GM23338 (cell line): Measurements from ENCODE around the gene HACL1. TPM values are rescaled to one million over a fixed set of nuclear protein-coding genes. Genes with fewer than 3 reads are reported as not detected.

Experiments used
- ATAC-seq: fragments of 200-7000 bp; cut with Tn5 transposase; 3 replicates; pipeline ENCODE4 v1.9.1; 2020
- DNase-seq: peaks from one replicate; pipeline ENCODE4 v3.0.0-alpha.2; 2015; ENCODE audit warnings: low spot score
- H2AFZ ChIP-seq: fragments of 200-600 bp; sonication (generic); 2 replicates; pipeline ENCODE4 v1.8.0; 2016; ENCODE audit warnings: antibody characterized with exemption, mild to moderate bottlenecking, moderate library complexity
- H3F3A ChIP-seq: fragments of 200-600 bp; sonication (generic); replicated peaks from 2 replicates; pipeline ENCODE4 v1.8.0; 2017; ENCODE audit warnings: antibody characterized with exemption, mixed run types, low read depth
- H3K27ac ChIP-seq: fragments of 200-600 bp; sonication (generic); 2 replicates; pipeline ENCODE4 v1.6.1; 2016; ENCODE audit warnings: low read depth
- H3K27me3 ChIP-seq: fragments of 200-600 bp; sonication (generic); 2 replicates; pipeline ENCODE4 v1.8.0; 2016; ENCODE audit warnings: mild to moderate bottlenecking, mixed run types, moderate library complexity; ENCODE audit not compliant: insufficient read depth
- H3K36me3 ChIP-seq: fragments of 200-600 bp; sonication (generic); 2 replicates; pipeline ENCODE4 v1.8.0; 2016; ENCODE audit warnings: mild to moderate bottlenecking; ENCODE audit not compliant: insufficient read depth
- H3K4me1 ChIP-seq: fragments of 200-600 bp; sonication (generic); 2 replicates; pipeline ENCODE4 v1.8.0; 2016; ENCODE audit warnings: mild to moderate bottlenecking, moderate library complexity; ENCODE audit not compliant: insufficient read depth
- H3K4me2 ChIP-seq: fragments of 200-600 bp; sonication (generic); 2 replicates; pipeline ENCODE4 v1.7.1; 2017; ENCODE audit warnings: mixed run types
- H3K4me3 ChIP-seq: fragments of 200-600 bp; sonication (generic); 2 replicates; pipeline ENCODE4 v1.6.1; 2016; ENCODE audit warnings: mixed run types
- H3K79me2 ChIP-seq: fragments of 200-600 bp; sonication (generic); replicated peaks from 2 replicates; pipeline ENCODE4 v1.8.0; 2017; ENCODE audit warnings: mild to moderate bottlenecking; ENCODE audit not compliant: insufficient read depth
- H3K9me2 ChIP-seq: fragments of 200-600 bp; sonication (generic); 2 replicates; pipeline ENCODE4 v1.8.0; 2017; ENCODE audit not compliant: insufficient read depth
- H4K20me1 ChIP-seq: fragments of 200-600 bp; sonication (generic); replicated peaks from 2 replicates; pipeline ENCODE4 v1.8.0; 2017; ENCODE audit warnings: mild to moderate bottlenecking; ENCODE audit not compliant: insufficient read depth
- H3K27ac Mint-ChIP-seq: 2 replicates; pipeline ENCODE4 v1.8.0; 2020; ENCODE audit warnings: inconsistent platforms, mild to moderate bottlenecking, moderate library complexity, mixed read lengths
- H3K27me3 Mint-ChIP-seq: 3 replicates; pipeline ENCODE4 v1.8.0; 2022; ENCODE audit warnings: low read depth, mild to moderate bottlenecking, moderate library complexity, mixed read lengths, inconsistent platforms; ENCODE audit not compliant: insufficient read depth, poor library complexity
- H3K36me3 Mint-ChIP-seq: 3 replicates; pipeline ENCODE4 v1.8.0; 2021; ENCODE audit warnings: low read depth, mild to moderate bottlenecking, inconsistent platforms, moderate library complexity, mixed read lengths
- H3K4me1 Mint-ChIP-seq: 3 replicates; pipeline ENCODE4 v1.8.0; 2020; ENCODE audit warnings: mild to moderate bottlenecking, inconsistent platforms, mixed read lengths
- H3K4me3 Mint-ChIP-seq: 3 replicates; pipeline ENCODE4 v1.8.0; 2021; ENCODE audit warnings: moderate library complexity, mild to moderate bottlenecking, inconsistent platforms, mixed read lengths
- H3K9me3 Mint-ChIP-seq: 3 replicates; pipeline ENCODE4 v1.8.0; 2020; ENCODE audit warnings: moderate library complexity, mild to moderate bottlenecking, inconsistent platforms, mixed read lengths
- CREB1 ChIP-seq: fragments of 250-450 bp; sonication (Bioruptor Pico); IDR thresholded peaks from 2 replicates; pipeline ENCODE4 v1.5.0; 2020; ENCODE audit warnings: low read depth, mild to moderate bottlenecking, moderate library complexity
- EZH2 ChIP-seq: fragments of 200-600 bp; sonication (generic); IDR thresholded peaks from one replicate; pipeline ENCODE4 v1.8.0; 2017; ENCODE audit warnings: antibody characterized with exemption, mild to moderate bottlenecking, low read depth; ENCODE audit not compliant: unreplicated experiment
- EZH2phosphoT487 ChIP-seq: fragments of 200-600 bp; sonication (generic); IDR thresholded peaks from one replicate; pipeline ENCODE4 v1.8.1; 2018; ENCODE audit warnings: antibody characterized with exemption; ENCODE audit not compliant: unreplicated experiment
- JUNB ChIP-seq: IDR thresholded peaks from one replicate; pipeline ENCODE4 v1.6.1; 2016; ENCODE audit warnings: antibody characterized with exemption; ENCODE audit not compliant: unreplicated experiment
- NANOG ChIP-seq: IDR thresholded peaks from 2 replicates; pipeline ENCODE4 v1.6.1; 2016; ENCODE audit warnings: antibody characterized with exemption, borderline replicate concordance
- POLR2AphosphoS5 ChIP-seq: IDR thresholded peaks from 2 replicates; pipeline ENCODE4 v1.6.1; 2016; ENCODE audit warnings: antibody characterized with exemption, low read depth
- STAT1 ChIP-seq: IDR thresholded peaks from one replicate; pipeline ENCODE4 v1.6.1; 2016; ENCODE audit warnings: antibody characterized with exemption; ENCODE audit not compliant: unreplicated experiment
- ZNF114 ChIP-seq: fragments of 250-450 bp; sonication (Bioruptor Pico); IDR thresholded peaks from 2 replicates; pipeline ENCODE4 v1.5.0; 2020; ENCODE audit warnings: mild to moderate bottlenecking, moderate library complexity
- ZNF331 ChIP-seq: fragments of 250-450 bp; sonication (Bioruptor Pico); IDR thresholded peaks from 2 replicates; pipeline ENCODE4 v1.5.0; 2020; ENCODE audit warnings: low read depth, mild to moderate bottlenecking, moderate library complexity
- polyA plus RNA-seq: library from polyadenylated mRNA; unstranded; fragments of >200 nt; fragmentation: Nextera tagmentation; extraction: Ambion mirVana; gene quantifications from 2 replicates; pipeline ENCODE4 v1.2.1, GENCODE V29; 2016
- total RNA-seq: library from RNA; depleted of rRNA; stranded (reverse); fragments of >200 nt; shearing (Covaris generic); gene quantifications from 2 replicates; pipeline ENCODE4 v1.2.3, GENCODE V29; 2014
- TF ChIP-seq, protein P1 (sequence below): fragments of 250-450 bp; sonication (Bioruptor Pico); IDR thresholded peaks from 2 replicates; pipeline ENCODE4 v1.5.0; 2020; ENCODE audit warnings: mild to moderate bottlenecking, moderate library complexity
- TF ChIP-seq, protein P2 (sequence below): IDR thresholded peaks from 2 replicates; pipeline ENCODE4 v1.6.1; 2016; ENCODE audit warnings: antibody characterized with exemption
- TF ChIP-seq, protein P3 (sequence below), 2 experiments: fragments of 200-600 bp in 1 of 2; sonication (generic) in 1 of 2; conservative IDR thresholded peaks; 2 replicates each; pipeline versions ENCODE4 v1.5.1 to v1.6.1; 2016 to 2017; ENCODE audit warnings: antibody characterized with exemption in 2 of 2, low read depth in 2 of 2, mild to moderate bottlenecking in 2 of 2, moderate library complexity in 1 of 2
- TF ChIP-seq, protein P4 (sequence below): IDR thresholded peaks from one replicate; pipeline ENCODE4 v1.6.1; 2018; ENCODE audit warnings: antibody characterized with exemption; ENCODE audit not compliant: unreplicated experiment

The HACL1 gene
- total and polyA plus RNA-seq, 2 experiments from 2014 or later, result 19.6 to 33.5 TPM

DNA sequence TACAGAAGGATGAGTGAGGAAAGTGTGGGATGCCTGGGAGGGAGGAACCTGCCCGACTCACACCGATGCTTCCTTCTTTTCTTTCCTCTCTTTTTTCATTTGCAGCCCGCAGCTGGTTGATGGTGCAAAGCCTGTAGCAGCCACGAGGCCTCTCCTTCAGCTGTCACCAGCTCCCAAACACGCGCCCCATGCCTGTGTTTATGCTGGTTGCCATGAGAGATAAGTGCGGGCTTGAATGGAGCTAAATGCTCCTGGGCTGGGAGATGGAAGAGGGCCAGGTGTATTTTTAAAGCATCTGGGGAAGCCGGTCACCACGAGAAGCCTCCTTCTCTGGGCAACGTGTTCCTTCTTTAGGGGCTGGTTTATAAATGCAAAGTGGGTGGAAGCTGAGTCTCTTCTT lies 89.2 kb downstream of the HACL1 start:
- H3K27ac Mint-ChIP-seq, result no peak overlapping the region
- no peak overlapping the region for H2AFZ ChIP-seq

More for the DNA sequence above, 89.2 kb downstream of the HACL1 start:
- no peak for DNase-seq
- Histone ChIP-seq H4K20me1 (no peaks in the 10 kb centered on the region), H3K4me1 (no peaks in the 10 kb centered on the region), H3K79me2 (no peaks in the 10 kb centered on the region), H3K36me3 (no peaks in the 10 kb centered on the region), H3K4me3 (no peak overlapping the region), H3F3A (no peaks in the 10 kb centered on the region), H3K27ac (no peak overlapping the region), H3K9me2 (no peaks in the 10 kb centered on the region), H3K4me2 (no peak overlapping the region), H3K27me3 (no peaks in the 10 kb centered on the region)
- no peak for ATAC-seq
- TF ChIP-seq NANOG (no peak), STAT1 (no peak), EZH2 (no peak), ZNF114 (no peak), JUNB (no peak), EZH2phosphoT487 (no peak), CREB1 (CRISPR knock-in tag) (no peak), ZNF331 (CRISPR knock-in tag) (no peak), POLR2AphosphoS5 (no peak)
- TF ChIP-seq, protein P1, sequence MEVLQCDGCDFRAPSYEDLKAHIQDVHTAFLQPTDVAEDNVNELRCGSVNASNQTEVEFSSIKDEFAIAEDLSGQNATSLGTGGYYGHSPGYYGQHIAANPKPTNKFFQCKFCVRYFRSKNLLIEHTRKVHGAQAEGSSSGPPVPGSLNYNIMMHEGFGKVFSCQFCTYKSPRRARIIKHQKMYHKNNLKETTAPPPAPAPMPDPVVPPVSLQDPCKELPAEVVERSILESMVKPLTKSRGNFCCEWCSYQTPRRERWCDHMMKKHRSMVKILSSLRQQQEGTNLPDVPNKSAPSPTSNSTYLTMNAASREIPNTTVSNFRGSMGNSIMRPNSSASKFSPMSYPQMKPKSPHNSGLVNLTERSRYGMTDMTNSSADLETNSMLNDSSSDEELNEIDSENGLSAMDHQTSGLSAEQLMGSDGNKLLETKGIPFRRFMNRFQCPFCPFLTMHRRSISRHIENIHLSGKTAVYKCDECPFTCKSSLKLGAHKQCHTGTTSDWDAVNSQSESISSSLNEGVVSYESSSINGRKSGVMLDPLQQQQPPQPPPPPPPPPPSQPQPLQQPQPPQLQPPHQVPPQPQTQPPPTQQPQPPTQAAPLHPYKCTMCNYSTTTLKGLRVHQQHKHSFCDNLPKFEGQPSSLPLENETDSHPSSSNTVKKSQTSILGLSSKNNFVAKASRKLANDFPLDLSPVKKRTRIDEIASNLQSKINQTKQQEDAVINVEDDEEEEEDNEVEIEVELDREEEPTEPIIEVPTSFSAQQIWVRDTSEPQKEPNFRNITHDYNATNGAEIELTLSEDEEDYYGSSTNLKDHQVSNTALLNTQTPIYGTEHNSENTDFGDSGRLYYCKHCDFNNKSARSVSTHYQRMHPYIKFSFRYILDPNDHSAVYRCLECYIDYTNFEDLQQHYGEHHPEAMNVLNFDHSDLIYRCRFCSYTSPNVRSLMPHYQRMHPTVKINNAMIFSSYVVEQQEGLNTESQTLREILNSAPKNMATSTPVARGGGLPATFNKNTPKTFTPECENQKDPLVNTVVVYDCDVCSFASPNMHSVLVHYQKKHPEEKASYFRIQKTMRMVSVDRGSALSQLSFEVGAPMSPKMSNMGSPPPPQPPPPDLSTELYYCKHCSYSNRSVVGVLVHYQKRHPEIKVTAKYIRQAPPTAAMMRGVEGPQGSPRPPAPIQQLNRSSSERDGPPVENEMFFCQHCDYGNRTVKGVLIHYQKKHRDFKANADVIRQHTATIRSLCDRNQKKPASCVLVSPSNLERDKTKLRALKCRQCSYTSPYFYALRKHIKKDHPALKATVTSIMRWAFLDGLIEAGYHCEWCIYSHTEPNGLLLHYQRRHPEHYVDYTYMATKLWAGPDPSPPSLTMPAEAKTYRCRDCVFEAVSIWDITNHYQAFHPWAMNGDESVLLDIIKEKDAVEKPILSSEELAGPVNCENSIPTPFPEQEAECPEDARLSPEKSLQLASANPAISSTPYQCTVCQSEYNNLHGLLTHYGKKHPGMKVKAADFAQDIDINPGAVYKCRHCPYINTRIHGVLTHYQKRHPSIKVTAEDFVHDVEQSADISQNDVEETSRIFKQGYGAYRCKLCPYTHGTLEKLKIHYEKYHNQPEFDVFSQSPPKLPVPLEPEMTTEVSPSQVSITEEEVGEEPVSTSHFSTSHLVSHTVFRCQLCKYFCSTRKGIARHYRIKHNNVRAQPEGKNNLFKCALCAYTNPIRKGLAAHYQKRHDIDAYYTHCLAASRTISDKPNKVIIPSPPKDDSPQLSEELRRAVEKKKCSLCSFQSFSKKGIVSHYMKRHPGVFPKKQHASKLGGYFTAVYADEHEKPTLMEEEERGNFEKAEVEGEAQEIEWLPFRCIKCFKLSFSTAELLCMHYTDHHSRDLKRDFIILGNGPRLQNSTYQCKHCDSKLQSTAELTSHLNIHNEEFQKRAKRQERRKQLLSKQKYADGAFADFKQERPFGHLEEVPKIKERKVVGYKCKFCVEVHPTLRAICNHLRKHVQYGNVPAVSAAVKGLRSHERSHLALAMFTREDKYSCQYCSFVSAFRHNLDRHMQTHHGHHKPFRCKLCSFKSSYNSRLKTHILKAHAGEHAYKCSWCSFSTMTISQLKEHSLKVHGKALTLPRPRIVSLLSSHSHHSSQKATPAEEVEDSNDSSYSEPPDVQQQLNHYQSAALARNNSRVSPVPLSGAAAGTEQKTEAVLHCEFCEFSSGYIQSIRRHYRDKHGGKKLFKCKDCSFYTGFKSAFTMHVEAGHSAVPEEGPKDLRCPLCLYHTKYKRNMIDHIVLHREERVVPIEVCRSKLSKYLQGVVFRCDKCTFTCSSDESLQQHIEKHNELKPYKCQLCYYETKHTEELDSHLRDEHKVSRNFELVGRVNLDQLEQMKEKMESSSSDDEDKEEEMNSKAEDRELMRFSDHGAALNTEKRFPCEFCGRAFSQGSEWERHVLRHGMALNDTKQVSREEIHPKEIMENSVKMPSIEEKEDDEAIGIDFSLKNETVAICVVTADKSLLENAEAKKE (CRISPR knock-in tag), result no peak
- TF ChIP-seq, protein P2, sequence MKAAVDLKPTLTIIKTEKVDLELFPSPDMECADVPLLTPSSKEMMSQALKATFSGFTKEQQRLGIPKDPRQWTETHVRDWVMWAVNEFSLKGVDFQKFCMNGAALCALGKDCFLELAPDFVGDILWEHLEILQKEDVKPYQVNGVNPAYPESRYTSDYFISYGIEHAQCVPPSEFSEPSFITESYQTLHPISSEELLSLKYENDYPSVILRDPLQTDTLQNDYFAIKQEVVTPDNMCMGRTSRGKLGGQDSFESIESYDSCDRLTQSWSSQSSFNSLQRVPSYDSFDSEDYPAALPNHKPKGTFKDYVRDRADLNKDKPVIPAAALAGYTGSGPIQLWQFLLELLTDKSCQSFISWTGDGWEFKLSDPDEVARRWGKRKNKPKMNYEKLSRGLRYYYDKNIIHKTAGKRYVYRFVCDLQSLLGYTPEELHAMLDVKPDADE, result no peak
- TF ChIP-seq, protein P3, sequence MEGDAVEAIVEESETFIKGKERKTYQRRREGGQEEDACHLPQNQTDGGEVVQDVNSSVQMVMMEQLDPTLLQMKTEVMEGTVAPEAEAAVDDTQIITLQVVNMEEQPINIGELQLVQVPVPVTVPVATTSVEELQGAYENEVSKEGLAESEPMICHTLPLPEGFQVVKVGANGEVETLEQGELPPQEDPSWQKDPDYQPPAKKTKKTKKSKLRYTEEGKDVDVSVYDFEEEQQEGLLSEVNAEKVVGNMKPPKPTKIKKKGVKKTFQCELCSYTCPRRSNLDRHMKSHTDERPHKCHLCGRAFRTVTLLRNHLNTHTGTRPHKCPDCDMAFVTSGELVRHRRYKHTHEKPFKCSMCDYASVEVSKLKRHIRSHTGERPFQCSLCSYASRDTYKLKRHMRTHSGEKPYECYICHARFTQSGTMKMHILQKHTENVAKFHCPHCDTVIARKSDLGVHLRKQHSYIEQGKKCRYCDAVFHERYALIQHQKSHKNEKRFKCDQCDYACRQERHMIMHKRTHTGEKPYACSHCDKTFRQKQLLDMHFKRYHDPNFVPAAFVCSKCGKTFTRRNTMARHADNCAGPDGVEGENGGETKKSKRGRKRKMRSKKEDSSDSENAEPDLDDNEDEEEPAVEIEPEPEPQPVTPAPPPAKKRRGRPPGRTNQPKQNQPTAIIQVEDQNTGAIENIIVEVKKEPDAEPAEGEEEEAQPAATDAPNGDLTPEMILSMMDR (conservative IDR thresholded peaks at IDR 0.05; ENCODE audit: low read depth in 2 of 2), result no peak
- TF ChIP-seq, protein P4, sequence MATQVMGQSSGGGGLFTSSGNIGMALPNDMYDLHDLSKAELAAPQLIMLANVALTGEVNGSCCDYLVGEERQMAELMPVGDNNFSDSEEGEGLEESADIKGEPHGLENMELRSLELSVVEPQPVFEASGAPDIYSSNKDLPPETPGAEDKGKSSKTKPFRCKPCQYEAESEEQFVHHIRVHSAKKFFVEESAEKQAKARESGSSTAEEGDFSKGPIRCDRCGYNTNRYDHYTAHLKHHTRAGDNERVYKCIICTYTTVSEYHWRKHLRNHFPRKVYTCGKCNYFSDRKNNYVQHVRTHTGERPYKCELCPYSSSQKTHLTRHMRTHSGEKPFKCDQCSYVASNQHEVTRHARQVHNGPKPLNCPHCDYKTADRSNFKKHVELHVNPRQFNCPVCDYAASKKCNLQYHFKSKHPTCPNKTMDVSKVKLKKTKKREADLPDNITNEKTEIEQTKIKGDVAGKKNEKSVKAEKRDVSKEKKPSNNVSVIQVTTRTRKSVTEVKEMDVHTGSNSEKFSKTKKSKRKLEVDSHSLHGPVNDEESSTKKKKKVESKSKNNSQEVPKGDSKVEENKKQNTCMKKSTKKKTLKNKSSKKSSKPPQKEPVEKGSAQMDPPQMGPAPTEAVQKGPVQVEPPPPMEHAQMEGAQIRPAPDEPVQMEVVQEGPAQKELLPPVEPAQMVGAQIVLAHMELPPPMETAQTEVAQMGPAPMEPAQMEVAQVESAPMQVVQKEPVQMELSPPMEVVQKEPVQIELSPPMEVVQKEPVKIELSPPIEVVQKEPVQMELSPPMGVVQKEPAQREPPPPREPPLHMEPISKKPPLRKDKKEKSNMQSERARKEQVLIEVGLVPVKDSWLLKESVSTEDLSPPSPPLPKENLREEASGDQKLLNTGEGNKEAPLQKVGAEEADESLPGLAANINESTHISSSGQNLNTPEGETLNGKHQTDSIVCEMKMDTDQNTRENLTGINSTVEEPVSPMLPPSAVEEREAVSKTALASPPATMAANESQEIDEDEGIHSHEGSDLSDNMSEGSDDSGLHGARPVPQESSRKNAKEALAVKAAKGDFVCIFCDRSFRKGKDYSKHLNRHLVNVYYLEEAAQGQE, result no peak
- no peaks in the 10 kb centered on the region for H3K36me3 Mint-ChIP-seq
- no peaks in the 10 kb centered on the region for H3K4me1 Mint-ChIP-seq
- no peaks in the 10 kb centered on the region for H3K9me3 Mint-ChIP-seq
- peaks cover 3% of the 10 kb centered on the region for H3K27me3 Mint-ChIP-seq
- H3K4me3 Mint-ChIP-seq, result no peak overlapping the region
